ENCODE data around the gene SHISA9.

GRCh38 chr16:13018026-13018425 is 116.6 kb downstream of the SHISA9 start:
- TF ChIP-seq CTCF (IDR thresholded peaks at IDR 0.05) (no peak), POLR2A (IDR thresholded peaks at IDR 0.05) (no peak), POLR2AphosphoS5 (IDR thresholded peaks at IDR 0.05) (no peak)

All from stomach (tissue), 4 donors.